Keratinocyte (primary cell): ENCODE results near the gene FAM78B. TPM values are rescaled to one million over a fixed set of nuclear protein-coding genes. Genes with fewer than 3 reads are reported as not detected.

Experiments
- DNase-seq: peaks from one replicate; pipeline ENCODE4 v3.0.0-alpha.2; 2011; ENCODE audit warnings: low read depth, missing footprints, low spot score
- FAIRE-seq: peaks from 2 replicates; lab custom pipeline; 2011; peaks lifted over from hg19 to GRCh38; lab: Jason Lieb, UNC
- H2AFZ ChIP-seq: 2 replicates; pipeline ENCODE4 v1.6.0; 2012; ENCODE audit warnings: low read length, control low read depth, inconsistent platforms; ENCODE audit not compliant: control insufficient read depth
- H3K27ac ChIP-seq: 2 replicates; pipeline ENCODE4 v1.5.1; 2011; ENCODE audit warnings: low read length; ENCODE audit not compliant: control insufficient read depth, insufficient read depth
- H3K27me3 ChIP-seq: 3 replicates; pipeline ENCODE4 v1.6.0; 2011; ENCODE audit warnings: low read length; ENCODE audit not compliant: control insufficient read depth, insufficient read depth; ENCODE audit errors: extremely low read depth
- H3K36me3 ChIP-seq, 2 experiments: 2 replicates in 1 of 2; 3 replicates in 1 of 2; pipeline ENCODE4 v1.5.1; 2011; ENCODE audit warnings: low read length in 2 of 2, mild to moderate bottlenecking in 1 of 2; ENCODE audit not compliant: control insufficient read depth in 2 of 2, insufficient read depth in 2 of 2; ENCODE audit errors: extremely low read depth in 1 of 2
- H3K4me1 ChIP-seq: 3 replicates; pipeline ENCODE4 v1.5.1; 2011; ENCODE audit warnings: low read length; ENCODE audit not compliant: control insufficient read depth, insufficient read depth; ENCODE audit errors: extremely low read depth
- H3K4me2 ChIP-seq: 3 replicates; pipeline ENCODE4 v1.6.0; 2011; ENCODE audit warnings: low read depth, low read length; ENCODE audit not compliant: control insufficient read depth, insufficient read depth; ENCODE audit errors: extremely low read depth
- H3K4me3 ChIP-seq, 3 experiments: fragments of 200-600 bp in 1 of 3; sonication (generic) in 1 of 3; 2 replicates in 2 of 3; 3 replicates in 1 of 3; pipeline ENCODE4 v1.5.1; 2011 to 2016; ENCODE audit warnings: low read length in 3 of 3, mild to moderate bottlenecking in 3 of 3, control low read depth in 2 of 3, inconsistent platforms in 1 of 3, low read depth in 1 of 3, mixed read lengths in 1 of 3, mixed run types in 1 of 3, moderate library complexity in 1 of 3; ENCODE audit not compliant: control insufficient read depth in 2 of 3, insufficient read depth in 2 of 3; ENCODE audit errors: extremely low read depth in 1 of 3
- H3K79me2 ChIP-seq: 2 replicates; pipeline ENCODE4 v1.6.0; 2012; ENCODE audit warnings: low read length; ENCODE audit not compliant: control insufficient read depth, insufficient read depth
- H3K9ac ChIP-seq: 3 replicates; pipeline ENCODE4 v1.6.0; 2011; ENCODE audit warnings: low read length; ENCODE audit not compliant: control insufficient read depth, insufficient read depth; ENCODE audit errors: extremely low read depth
- H3K9me1 ChIP-seq: 3 replicates; pipeline ENCODE4 v1.6.0; 2011; ENCODE audit warnings: low read length; ENCODE audit not compliant: control insufficient read depth, insufficient read depth; ENCODE audit errors: extremely low read depth
- H3K9me3 ChIP-seq: 2 replicates; pipeline ENCODE4 v1.5.1; 2012; ENCODE audit warnings: low read depth, low read length; ENCODE audit not compliant: control insufficient read depth
- H4K20me1 ChIP-seq: 3 replicates; pipeline ENCODE4 v1.6.0; 2011; ENCODE audit warnings: low read length; ENCODE audit not compliant: control insufficient read depth, insufficient read depth; ENCODE audit errors: extremely low read depth
- CTCF ChIP-seq, 3 experiments: IDR thresholded peaks in 1 of 3; conservative IDR thresholded peaks in 1 of 3; optimal IDR thresholded peaks in 1 of 3; 2 replicates in 2 of 3; 3 replicates in 1 of 3; pipeline versions ENCODE3 to v1.5.1; 2011; ENCODE audit warnings: low read length in 3 of 3, mild to moderate bottlenecking in 3 of 3, moderate library complexity in 2 of 3, control low read depth in 1 of 3, inconsistent platforms in 1 of 3; ENCODE audit not compliant: insufficient read depth in 2 of 3; ENCODE audit errors: extremely low read depth in 1 of 3
- EZH2 ChIP-seq: IDR thresholded peaks from one replicate; pipeline ENCODE4 v1.6.1; 2012; ENCODE audit warnings: inconsistent platforms, mild to moderate bottlenecking, low read length, moderate library complexity
- dilution Hi-C: fragments of 300-500 bp; cut with MboI; formaldehyde crosslinking; loops from one replicate; pipeline ENCODE4 v1.7.0; 2020; ENCODE audit warnings: low sequenced_read_pairs; ENCODE audit not compliant: extremely low pct_ligation_motif_present
- polyA plus RNA-seq, 5 experiments: library from polyadenylated mRNA; depleted of rRNA in 3 of 5; stranded (reverse) in 3 of 5; stranded (forward) in 1 of 5; unstranded in 1 of 5; fragments of >200 nt; gene quantifications; 1 replicate in 1 of 5; 2 replicates in 3 of 5; 3 replicates in 1 of 5; pipeline versions ENCODE4 v1.2.1 to v1.2.3, GENCODE V29; 2011 to 2012; ENCODE audit warnings: missing spikeins in 2 of 5, low read depth in 1 of 5, low replicate concordance in 1 of 5

FAM78B gene
- polyA plus RNA-seq, 1 donor (not counting 4 experiments of a cell fraction or from before 2014, with no cell fraction given), result 0.07 TPM

GRCh38 chr1:166113031-166113430 is 53.8 kb downstream of the FAM78B start:
- Histone ChIP-seq H3K4me3 (no peak overlapping the region), H3K9ac (no peak overlapping the region), H3K9me1 (no peaks in the 10 kb centered on the region), H3K27ac (no peak overlapping the region), H3K4me1 (no peaks in the 10 kb centered on the region), H3K36me3 (no peaks in the 10 kb centered on the region), H3K79me2 (no peaks in the 10 kb centered on the region), H3K4me2 (no peak overlapping the region), H4K20me1 (no peaks in the 10 kb centered on the region), H2AFZ (no peak overlapping the region), H3K27me3 (no peaks in the 10 kb centered on the region), H3K9me3 (no peaks in the 10 kb centered on the region)
- FAIRE-seq (no peak), DNase-seq (no peak)
- TF ChIP-seq EZH2 (no peak), CTCF (optimal IDR thresholded peaks at IDR 0.05 in 1 of 3, IDR thresholded peaks at IDR 0.05 in 1 of 3, conservative IDR thresholded peaks at IDR 0.05 in 1 of 3; ENCODE audit: extremely low read depth in 1 of 3, insufficient read depth in 2 of 3, low read length in 3 of 3) (no peak)
- dilution Hi-C loops, result no loop called here

DNA sequence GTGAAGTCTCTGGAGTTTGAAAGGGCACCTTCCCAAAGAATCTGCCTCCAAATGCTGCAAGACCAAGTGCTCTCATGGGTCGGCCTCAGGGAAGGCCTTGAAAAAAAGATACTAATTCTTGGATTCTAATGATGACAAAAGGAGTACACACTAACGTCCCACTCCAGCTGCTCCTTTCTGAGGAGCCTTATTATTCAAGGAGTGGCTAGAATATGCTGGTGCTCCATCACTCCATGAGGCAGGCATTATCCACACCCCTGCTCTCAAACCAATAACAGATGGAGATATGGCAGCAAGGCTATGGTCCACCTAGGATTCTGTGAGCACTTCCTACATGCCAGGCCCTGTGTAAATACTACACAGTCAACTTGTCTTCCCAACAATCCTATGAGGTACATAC is 54.4 kb downstream of the FAM78B start:
- H3K9me3 ChIP-seq, result no peaks in the 10 kb centered on the region
- dilution Hi-C loops, result no loop called here
- H3K4me3 ChIP-seq, result no peak overlapping the region
- no peaks in the 10 kb centered on the region for H4K20me1 ChIP-seq
- H3K9me1 ChIP-seq, result no peaks in the 10 kb centered on the region
- H3K4me1 ChIP-seq, result no peaks in the 10 kb centered on the region
- no peak for DNase-seq
- H2AFZ ChIP-seq, result no peak overlapping the region
- TF ChIP-seq CTCF (optimal IDR thresholded peaks at IDR 0.05 in 1 of 3, IDR thresholded peaks at IDR 0.05 in 1 of 3, conservative IDR thresholded peaks at IDR 0.05 in 1 of 3; ENCODE audit: extremely low read depth in 1 of 3, insufficient read depth in 2 of 3, low read length in 3 of 3) (no peak), EZH2 (no peak)
- no peak overlapping the region for H3K4me2 ChIP-seq
- no peaks in the 10 kb centered on the region for H3K27me3 ChIP-seq
- no peak overlapping the region for H3K9ac ChIP-seq
- no peak for FAIRE-seq
- no peaks in the 10 kb centered on the region for H3K36me3 ChIP-seq
- no peak overlapping the region for H3K27ac ChIP-seq
- H3K79me2 ChIP-seq, result no peaks in the 10 kb centered on the region
